WTC11 (cell line): ENCODE measurements around the gene SH3TC2. TPM values are rescaled to one million over a fixed set of nuclear protein-coding genes. Genes with fewer than 3 reads are reported as not detected.

ENCODE experiments used
- ATAC-seq: fragments of 200-7000 bp; cut with Tn5 transposase; 2 replicates; pipeline ENCODE4 v1.10.0; 2021; ENCODE audit warnings: mild to moderate bottlenecking, moderate library complexity
- CTCF ChIA-PET: fragments of 300-600 bp; sonication (Branson Sonifier 250); formaldehyde crosslinking; loops from one replicate; lab custom pipeline; 2021; ENCODE audit warnings: antibody characterized with exemption; lab: Charles Lee
- POLR2A ChIA-PET: fragments of 350-600 bp; sonication (Branson Sonifier 250); formaldehyde crosslinking; loops from one replicate; lab custom pipeline; 2021; ENCODE audit warnings: antibody characterized with exemption; lab: Charles Lee
- DNase-seq: peaks from one replicate; pipeline ENCODE4 v3.0.0; 2021; ENCODE audit warnings: low spot score
- H3K27ac Mint-ChIP-seq: 2 replicates; pipeline ENCODE4 v1.8.0; 2021; ENCODE audit warnings: mixed read lengths
- H3K27me3 Mint-ChIP-seq: 2 replicates; pipeline ENCODE4 v1.8.0; 2021; ENCODE audit warnings: low read depth, mild to moderate bottlenecking, moderate library complexity, mixed read lengths
- H3K36me3 Mint-ChIP-seq: 2 replicates; pipeline ENCODE4 v1.8.0; 2021; ENCODE audit warnings: mixed read lengths
- H3K4me1 Mint-ChIP-seq: 2 replicates; pipeline ENCODE4 v1.8.0; 2022; ENCODE audit warnings: mixed read lengths
- H3K4me3 Mint-ChIP-seq: 2 replicates; pipeline ENCODE4 v1.8.0; 2021; ENCODE audit warnings: mild to moderate bottlenecking, moderate library complexity, mixed read lengths
- H3K9me3 Mint-ChIP-seq: 2 replicates; pipeline ENCODE4 v1.8.0; 2021; ENCODE audit warnings: mixed read lengths
- CBFB ChIP-seq: sonication (generic); formaldehyde crosslinking; IDR thresholded peaks from 2 replicates; pipeline ENCODE4 v1.8.1; 2022; ENCODE audit warnings: mild to moderate bottlenecking, low read depth, missing genetic modification reagents
- CREM ChIP-seq: sonication (generic); formaldehyde crosslinking; IDR thresholded peaks from 2 replicates; pipeline ENCODE4 v1.8.1; 2022; ENCODE audit warnings: mild to moderate bottlenecking, missing genetic modification reagents, moderate library complexity
- EMX1 ChIP-seq: fragments of 250-450 bp; sonication (Bioruptor Pico); IDR thresholded peaks from 2 replicates; pipeline ENCODE4 v1.8.0; 2021; ENCODE audit warnings: mild to moderate bottlenecking
- ETV6 ChIP-seq: sonication (generic); formaldehyde crosslinking; IDR thresholded peaks from 2 replicates; pipeline ENCODE4 v1.8.1; 2022; ENCODE audit warnings: mild to moderate bottlenecking, missing genetic modification reagents
- FOXK1 ChIP-seq: sonication (generic); formaldehyde crosslinking; IDR thresholded peaks from 2 replicates; pipeline ENCODE4 v1.8.0; 2022; ENCODE audit warnings: mild to moderate bottlenecking, moderate library complexity, missing genetic modification reagents
- GTF2I ChIP-seq: fragments of 250-450 bp; sonication (Bioruptor Pico); conservative IDR thresholded peaks from 2 replicates; pipeline ENCODE4 v1.4.0; 2021; ENCODE audit warnings: mild to moderate bottlenecking
- MXD4 ChIP-seq: fragments of 250-450 bp; sonication (Bioruptor Pico); IDR thresholded peaks from 2 replicates; pipeline ENCODE4 v1.8.0; 2021; ENCODE audit warnings: mild to moderate bottlenecking, moderate library complexity, borderline replicate concordance
- MYBL2 ChIP-seq: sonication (generic); formaldehyde crosslinking; IDR thresholded peaks from 2 replicates; pipeline ENCODE4 v1.8.1; 2023; ENCODE audit warnings: mild to moderate bottlenecking, moderate library complexity, missing genetic modification reagents
- NFE2L1 ChIP-seq: sonication (generic); formaldehyde crosslinking; IDR thresholded peaks from 2 replicates; pipeline ENCODE4 v1.8.1; 2023; ENCODE audit warnings: missing genetic modification reagents
- NFYB ChIP-seq: sonication (generic); formaldehyde crosslinking; conservative IDR thresholded peaks from 2 replicates; pipeline ENCODE4 v1.8.0; 2022; ENCODE audit warnings: low read depth, missing genetic modification reagents
- OVOL2 ChIP-seq: fragments of 250-450 bp; sonication (Bioruptor Pico); IDR thresholded peaks from 2 replicates; pipeline ENCODE4 v1.9.0; 2021; ENCODE audit warnings: mild to moderate bottlenecking, borderline replicate concordance
- SMAD3 ChIP-seq: sonication (generic); formaldehyde crosslinking; IDR thresholded peaks from 2 replicates; pipeline ENCODE4 v1.8.0; 2022; ENCODE audit warnings: missing genetic modification reagents, mild to moderate bottlenecking, borderline replicate concordance
- SMAD4 ChIP-seq: sonication (generic); formaldehyde crosslinking; IDR thresholded peaks from 2 replicates; pipeline ENCODE4 v1.8.0; 2022; ENCODE audit warnings: mild to moderate bottlenecking, missing genetic modification reagents
- TEAD1 ChIP-seq: sonication (generic); formaldehyde crosslinking; IDR thresholded peaks from 2 replicates; pipeline ENCODE4 v1.8.0; 2022; ENCODE audit warnings: mild to moderate bottlenecking, missing genetic modification reagents
- ZNF138 ChIP-seq: sonication (generic); formaldehyde crosslinking; conservative IDR thresholded peaks from 2 replicates; pipeline ENCODE4 v1.8.1; 2022; ENCODE audit warnings: mild to moderate bottlenecking, moderate library complexity, missing genetic modification reagents
- ZNF396 ChIP-seq: fragments of 250-450 bp; sonication (Bioruptor Pico); IDR thresholded peaks from 2 replicates; pipeline ENCODE4 v1.8.0; 2021; ENCODE audit warnings: mild to moderate bottlenecking, moderate library complexity, borderline replicate concordance
- total RNA-seq: library from RNA; stranded (reverse); gene quantifications from 3 replicates; pipeline ENCODE4 v1.2.3, GENCODE V29; 2021
- TF ChIP-seq, protein P1 (sequence below): sonication (generic); formaldehyde crosslinking; IDR thresholded peaks from 2 replicates; pipeline ENCODE4 v1.8.1; 2022; ENCODE audit warnings: missing genetic modification reagents, borderline replicate concordance
- TF ChIP-seq, protein P2 (sequence below): sonication (generic); formaldehyde crosslinking; IDR thresholded peaks from 2 replicates; pipeline ENCODE4 v1.8.1; 2023; ENCODE audit warnings: mild to moderate bottlenecking, missing genetic modification reagents, moderate library complexity
- TF ChIP-seq, protein P3 (sequence below): sonication (generic); formaldehyde crosslinking; IDR thresholded peaks from 2 replicates; pipeline ENCODE4 v1.8.1; 2023; ENCODE audit warnings: mild to moderate bottlenecking, missing genetic modification reagents, moderate library complexity
- TF ChIP-seq, protein P4 (sequence below): fragments of 250-450 bp; sonication (Bioruptor Pico); IDR thresholded peaks from 2 replicates; pipeline ENCODE4 v1.9.0; 2021; ENCODE audit warnings: moderate library complexity, mild to moderate bottlenecking, inconsistent platforms, borderline replicate concordance
- TF ChIP-seq, protein P5 (sequence below): fragments of 200-600 bp; IDR thresholded peaks from 2 replicates; pipeline ENCODE4 v1.8.0; 2022; ENCODE audit warnings: antibody characterized with exemption
- TF ChIP-seq, protein P6 (sequence below): sonication (generic); formaldehyde crosslinking; IDR thresholded peaks from 2 replicates; pipeline ENCODE4 v1.8.0; 2023; ENCODE audit warnings: missing genetic modification reagents
- TF ChIP-seq, protein P7 (sequence below): sonication (generic); formaldehyde crosslinking; IDR thresholded peaks from 2 replicates; pipeline ENCODE4 v1.8.1; 2022; ENCODE audit warnings: low read depth, mild to moderate bottlenecking, moderate library complexity, missing genetic modification reagents, borderline replicate concordance

SH3TC2 gene
- total RNA-seq, 1 experiment from 2014 or later, result 0.61 TPM

DNA sequence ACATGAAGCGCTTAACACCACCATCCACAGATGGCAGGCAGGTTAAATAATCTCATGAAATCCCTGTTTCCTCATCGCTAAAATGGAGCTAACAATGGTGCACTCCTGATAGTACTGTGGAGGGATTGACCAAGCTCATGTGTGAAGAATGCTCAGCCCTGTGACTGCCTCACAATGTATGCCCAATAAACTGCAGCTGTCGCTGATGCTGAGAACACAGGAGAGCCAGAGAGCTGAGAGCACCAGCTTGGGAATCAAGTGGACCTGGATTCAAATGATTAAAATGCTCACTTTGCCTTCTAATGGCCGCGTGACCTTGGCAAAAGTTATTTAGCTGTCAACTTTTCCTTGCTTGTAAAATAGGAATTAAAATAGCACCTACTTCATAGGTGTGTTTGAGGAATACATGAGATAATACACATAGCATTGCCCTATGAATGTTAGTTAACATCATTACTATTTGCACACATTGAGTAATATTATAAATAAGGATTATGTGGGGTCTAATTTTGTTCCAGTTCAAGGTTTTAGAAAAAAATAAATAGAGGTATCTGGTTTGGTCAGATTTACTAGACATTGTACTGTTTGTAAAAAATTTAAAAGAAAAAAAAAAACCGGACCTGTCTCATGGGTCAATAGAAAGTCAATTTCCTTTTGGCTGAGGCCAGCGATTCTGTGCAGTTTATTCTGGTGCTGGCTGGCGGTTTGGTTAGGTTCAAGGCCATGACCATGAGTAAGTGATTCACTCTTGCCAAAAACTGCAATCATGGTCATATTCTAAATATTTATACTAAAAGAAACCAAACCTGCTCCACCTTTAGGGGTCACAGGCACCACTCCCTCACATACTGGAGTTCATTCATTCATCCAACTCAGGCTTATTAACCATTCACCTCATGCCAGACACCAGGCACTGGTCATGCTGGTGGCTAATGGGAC lies 101.3 kb downstream of the SH3TC2 start:
- H3K9me3 Mint-ChIP-seq, result peaks cover 6% of the 10 kb centered on the region
- no peak for DNase-seq
- H3K27ac Mint-ChIP-seq, result no peak overlapping the region
- no peaks in the 10 kb centered on the region for H3K27me3 Mint-ChIP-seq
- no peak overlapping the region for H3K4me3 Mint-ChIP-seq
- H3K4me1 Mint-ChIP-seq, result peaks cover 13% of the 10 kb centered on the region
- H3K36me3 Mint-ChIP-seq, result 0 out of 2 replicates have a peak, but pooled peaks cover 2% of the 10 kb centered on the region
- ChIA-PET POLR2A (no interaction called here), CTCF (interaction anchor here (0.7 to 6.3 kb wide), 7 partner anchors 8 to 230 kb away, joined by 3 to 144 read pairs (median 3); no protein-coding TSS in a partner anchor)
- ATAC-seq, result no peak
- TF ChIP-seq TEAD1 (CRISPR knock-in tag), result no peak
- TF ChIP-seq ZNF138 (CRISPR knock-in tag), result no peak
- TF ChIP-seq ZNF396, result no peak
- no peak for TF ChIP-seq NFYB (CRISPR knock-in tag)
- no peak for TF ChIP-seq NFE2L1 (CRISPR knock-in tag)
- no peak for TF ChIP-seq CREM (CRISPR knock-in tag)
- TF ChIP-seq GTF2I (CRISPR knock-in tag), result no peak
- TF ChIP-seq SMAD3, result no peak
- TF ChIP-seq FOXK1 (CRISPR knock-in tag), result no peak
- TF ChIP-seq, protein P1, sequence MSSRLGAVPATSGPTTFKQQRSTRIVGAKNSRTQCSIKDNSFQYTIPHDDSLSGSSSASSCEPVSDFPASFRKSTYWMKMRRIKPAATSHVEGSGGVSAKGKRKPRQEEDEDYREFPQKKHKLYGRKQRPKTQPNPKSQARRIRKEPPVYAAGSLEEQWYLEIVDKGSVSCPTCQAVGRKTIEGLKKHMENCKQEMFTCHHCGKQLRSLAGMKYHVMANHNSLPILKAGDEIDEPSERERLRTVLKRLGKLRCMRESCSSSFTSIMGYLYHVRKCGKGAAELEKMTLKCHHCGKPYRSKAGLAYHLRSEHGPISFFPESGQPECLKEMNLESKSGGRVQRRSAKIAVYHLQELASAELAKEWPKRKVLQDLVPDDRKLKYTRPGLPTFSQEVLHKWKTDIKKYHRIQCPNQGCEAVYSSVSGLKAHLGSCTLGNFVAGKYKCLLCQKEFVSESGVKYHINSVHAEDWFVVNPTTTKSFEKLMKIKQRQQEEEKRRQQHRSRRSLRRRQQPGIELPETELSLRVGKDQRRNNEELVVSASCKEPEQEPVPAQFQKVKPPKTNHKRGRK, result no peak
- TF ChIP-seq SMAD4 (CRISPR knock-in tag), result no peak
- TF ChIP-seq MXD4 (CRISPR knock-in tag), result no peak
- no peak for TF ChIP-seq MYBL2 (CRISPR knock-in tag)
- TF ChIP-seq, all 79 proteins: peak for 0

DNA sequence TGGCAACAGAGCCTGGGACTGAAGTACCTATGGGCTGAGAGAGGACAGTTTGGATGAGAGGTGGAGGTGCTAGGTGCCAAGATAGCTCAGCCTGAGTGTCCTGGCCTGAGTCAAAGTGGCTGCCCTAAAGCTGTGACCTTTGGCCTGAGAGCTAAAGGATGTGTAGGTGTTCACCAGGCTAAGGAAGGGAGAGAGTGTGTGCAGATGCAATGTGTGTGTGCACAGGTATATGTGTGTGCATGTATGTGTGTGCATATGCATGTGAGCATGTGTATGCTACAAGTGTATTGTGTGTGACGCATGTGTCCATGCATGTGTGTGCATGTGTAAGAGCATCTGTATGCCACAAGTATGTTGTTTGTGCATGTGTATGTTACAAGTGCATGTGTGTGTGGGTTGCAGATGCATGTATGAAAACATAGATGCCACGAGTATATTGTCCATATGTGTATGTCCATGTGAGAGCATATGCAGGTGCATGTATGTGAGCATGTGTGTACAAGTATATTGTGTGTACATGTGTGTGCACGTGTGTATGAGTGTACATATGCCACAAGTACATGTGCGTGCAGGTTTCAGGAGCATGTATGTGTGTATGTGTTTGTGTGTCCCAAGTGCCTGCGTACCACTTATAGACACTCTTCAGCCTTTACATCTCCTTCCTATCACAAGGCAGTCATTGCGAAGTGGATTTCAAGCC lies 102.6 kb downstream of the SH3TC2 start:
- H3K4me3 Mint-ChIP-seq, result no peak overlapping the region
- DNase-seq (no peak), ATAC-seq (no peak)
- peaks cover 6% of the 10 kb centered on the region for H3K9me3 Mint-ChIP-seq
- no peak overlapping the region for H3K27ac Mint-ChIP-seq
- H3K27me3 Mint-ChIP-seq, result no peaks in the 10 kb centered on the region
- 0 out of 2 replicates have a peak, but pooled peaks cover 2% of the 10 kb centered on the region for H3K36me3 Mint-ChIP-seq
- ChIA-PET CTCF (interaction anchor here (0.7 to 6.3 kb wide), 8 partner anchors 9 to 229 kb away, joined by 3 to 144 read pairs (median 22); no protein-coding TSS in a partner anchor), POLR2A (no interaction called here)
- H3K4me1 Mint-ChIP-seq, result peaks cover 25% of the 10 kb centered on the region
- TF ChIP-seq MXD4 (CRISPR knock-in tag) (no peak), MYBL2 (CRISPR knock-in tag) (no peak), CBFB (CRISPR knock-in tag) (no peak), OVOL2 (CRISPR knock-in tag) (no peak), ETV6 (CRISPR knock-in tag) (no peak), EMX1 (CRISPR knock-in tag) (no peak)
- TF ChIP-seq, protein P2, sequence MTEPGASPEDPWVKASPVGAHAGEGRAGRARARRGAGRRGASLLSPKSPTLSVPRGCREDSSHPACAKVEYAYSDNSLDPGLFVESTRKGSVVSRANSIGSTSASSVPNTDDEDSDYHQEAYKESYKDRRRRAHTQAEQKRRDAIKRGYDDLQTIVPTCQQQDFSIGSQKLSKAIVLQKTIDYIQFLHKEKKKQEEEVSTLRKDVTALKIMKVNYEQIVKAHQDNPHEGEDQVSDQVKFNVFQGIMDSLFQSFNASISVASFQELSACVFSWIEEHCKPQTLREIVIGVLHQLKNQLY (CRISPR knock-in tag), result no peak
- TF ChIP-seq, protein P3, sequence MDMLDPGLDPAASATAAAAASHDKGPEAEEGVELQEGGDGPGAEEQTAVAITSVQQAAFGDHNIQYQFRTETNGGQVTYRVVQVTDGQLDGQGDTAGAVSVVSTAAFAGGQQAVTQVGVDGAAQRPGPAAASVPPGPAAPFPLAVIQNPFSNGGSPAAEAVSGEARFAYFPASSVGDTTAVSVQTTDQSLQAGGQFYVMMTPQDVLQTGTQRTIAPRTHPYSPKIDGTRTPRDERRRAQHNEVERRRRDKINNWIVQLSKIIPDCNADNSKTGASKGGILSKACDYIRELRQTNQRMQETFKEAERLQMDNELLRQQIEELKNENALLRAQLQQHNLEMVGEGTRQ (CRISPR knock-in tag), result no peak
- TF ChIP-seq, protein P4, sequence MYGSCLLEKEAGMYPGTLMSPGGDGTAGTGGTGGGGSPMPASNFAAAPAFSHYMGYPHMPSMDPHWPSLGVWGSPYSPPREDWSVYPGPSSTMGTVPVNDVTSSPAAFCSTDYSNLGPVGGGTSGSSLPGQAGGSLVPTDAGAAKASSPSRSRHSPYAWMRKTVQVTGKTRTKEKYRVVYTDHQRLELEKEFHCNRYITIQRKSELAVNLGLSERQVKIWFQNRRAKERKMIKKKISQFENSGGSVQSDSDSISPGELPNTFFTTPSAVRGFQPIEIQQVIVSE (CRISPR knock-in tag), result no peak
- TF ChIP-seq, protein P5, sequence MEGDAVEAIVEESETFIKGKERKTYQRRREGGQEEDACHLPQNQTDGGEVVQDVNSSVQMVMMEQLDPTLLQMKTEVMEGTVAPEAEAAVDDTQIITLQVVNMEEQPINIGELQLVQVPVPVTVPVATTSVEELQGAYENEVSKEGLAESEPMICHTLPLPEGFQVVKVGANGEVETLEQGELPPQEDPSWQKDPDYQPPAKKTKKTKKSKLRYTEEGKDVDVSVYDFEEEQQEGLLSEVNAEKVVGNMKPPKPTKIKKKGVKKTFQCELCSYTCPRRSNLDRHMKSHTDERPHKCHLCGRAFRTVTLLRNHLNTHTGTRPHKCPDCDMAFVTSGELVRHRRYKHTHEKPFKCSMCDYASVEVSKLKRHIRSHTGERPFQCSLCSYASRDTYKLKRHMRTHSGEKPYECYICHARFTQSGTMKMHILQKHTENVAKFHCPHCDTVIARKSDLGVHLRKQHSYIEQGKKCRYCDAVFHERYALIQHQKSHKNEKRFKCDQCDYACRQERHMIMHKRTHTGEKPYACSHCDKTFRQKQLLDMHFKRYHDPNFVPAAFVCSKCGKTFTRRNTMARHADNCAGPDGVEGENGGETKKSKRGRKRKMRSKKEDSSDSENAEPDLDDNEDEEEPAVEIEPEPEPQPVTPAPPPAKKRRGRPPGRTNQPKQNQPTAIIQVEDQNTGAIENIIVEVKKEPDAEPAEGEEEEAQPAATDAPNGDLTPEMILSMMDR, result no peak
- TF ChIP-seq, protein P6, sequence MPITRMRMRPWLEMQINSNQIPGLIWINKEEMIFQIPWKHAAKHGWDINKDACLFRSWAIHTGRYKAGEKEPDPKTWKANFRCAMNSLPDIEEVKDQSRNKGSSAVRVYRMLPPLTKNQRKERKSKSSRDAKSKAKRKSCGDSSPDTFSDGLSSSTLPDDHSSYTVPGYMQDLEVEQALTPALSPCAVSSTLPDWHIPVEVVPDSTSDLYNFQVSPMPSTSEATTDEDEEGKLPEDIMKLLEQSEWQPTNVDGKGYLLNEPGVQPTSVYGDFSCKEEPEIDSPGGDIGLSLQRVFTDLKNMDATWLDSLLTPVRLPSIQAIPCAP (CRISPR knock-in tag), result no peak
- TF ChIP-seq, protein P7, sequence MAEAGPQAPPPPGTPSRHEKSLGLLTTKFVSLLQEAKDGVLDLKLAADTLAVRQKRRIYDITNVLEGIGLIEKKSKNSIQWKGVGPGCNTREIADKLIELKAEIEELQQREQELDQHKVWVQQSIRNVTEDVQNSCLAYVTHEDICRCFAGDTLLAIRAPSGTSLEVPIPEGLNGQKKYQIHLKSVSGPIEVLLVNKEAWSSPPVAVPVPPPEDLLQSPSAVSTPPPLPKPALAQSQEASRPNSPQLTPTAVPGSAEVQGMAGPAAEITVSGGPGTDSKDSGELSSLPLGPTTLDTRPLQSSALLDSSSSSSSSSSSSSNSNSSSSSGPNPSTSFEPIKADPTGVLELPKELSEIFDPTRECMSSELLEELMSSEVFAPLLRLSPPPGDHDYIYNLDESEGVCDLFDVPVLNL, result no peak
